ENCODE data around the gene BMPR2. TPM values are rescaled to one million over a fixed set of nuclear protein-coding genes. Genes with fewer than 3 reads are reported as not detected.

The BMPR2 gene
- polyA plus RNA-seq, 1 of the 3 experiments (the other 2 are of a cell fraction): 10.2 TPM

- H3K27ac ChIP-seq (ENCODE audit: low read depth in 2 of 2, low read length in 1 of 2): peak overlapping the region; percentile 25 to 36; a peak in 2 of 4 replicates
- H3K9me3 ChIP-seq: no peaks in the 10 kb centered on the region
- H3K4me2 ChIP-seq: no peak overlapping the region
- no peaks in the 10 kb centered on the region for H3K27me3 ChIP-seq (ENCODE audit: insufficient read depth)
- H3K4me3 ChIP-seq (ENCODE audit: low read depth in 2 of 2, low read length in 1 of 2): no peak overlapping the region; a peak in 1 of 4 replicates
- H3K9me2 ChIP-seq: no peaks in the 10 kb centered on the region
- no peak overlapping the region for H2AFZ ChIP-seq (ENCODE audit: low read depth)
- peaks cover 0 to 12% of the 10 kb centered on the region in 2 experiments for H3K36me3 ChIP-seq (replicated peaks in 1 of 2; ENCODE audit: control insufficient read depth in 1 of 2, insufficient read depth in 2 of 2, low read length in 1 of 2)
- ChIA-PET CTCF (no interaction called here), POLR2A (no interaction called here)
- H3K79me2 ChIP-seq (ENCODE audit: insufficient read depth): peaks cover 100% of the 10 kb centered on the region
- WGBS (ENCODE audit: low lambda C conversion rate): 85% methylated on average over 6 of the region's 6 CpGs
- no peak for DNase-seq
- no peak overlapping the region for H3K9ac ChIP-seq
- H4K20me1 ChIP-seq (ENCODE audit: insufficient read depth): peaks cover 74% of the 10 kb centered on the region
- no peak for TF ChIP-seq SMC3 (IDR thresholded peaks at IDR 0.05; ENCODE audit: low read depth, low read length)
- 0 out of 2 replicates have a peak, but pooled peaks have one; percentile 6 for TF ChIP-seq TCF12 (IDR thresholded peaks at IDR 0.05)
- no peak for TF ChIP-seq RCOR1 (IDR thresholded peaks at IDR 0.05; ENCODE audit: low read length)
- no peak for TF ChIP-seq USF1 (IDR thresholded peaks at IDR 0.05; ENCODE audit: borderline replicate concordance, low read depth)
- peaks cover 11% of the 10 kb centered on the region for H3F3A ChIP-seq (replicated peaks; ENCODE audit: insufficient read depth)
- H3K4me1 ChIP-seq (ENCODE audit: control insufficient read depth in 1 of 2, insufficient read depth in 2 of 2, low read depth in 1 of 2, low read length in 1 of 2): no peaks in the 10 kb centered on the region; a peak in 1 of 4 replicates
Observed at GRCh38 chr2:202429164-202429980, 53.2 kb downstream of the BMPR2 start.

GRCh38 chr2:202432776-202433175 is 56.6 kb downstream of the BMPR2 start:
- no peak overlapping the region for H3K27ac ChIP-seq (ENCODE audit: low read depth in 2 of 2, low read length in 1 of 2)
- peaks cover 96% of the 10 kb centered on the region for H3K79me2 ChIP-seq (ENCODE audit: insufficient read depth)
- no peaks in the 10 kb centered on the region; a peak in 1 of 4 replicates for H3K4me1 ChIP-seq (ENCODE audit: control insufficient read depth in 1 of 2, insufficient read depth in 2 of 2, low read depth in 1 of 2, low read length in 1 of 2)
- H3K9me2 ChIP-seq: no peaks in the 10 kb centered on the region
- no peak overlapping the region for H2AFZ ChIP-seq (ENCODE audit: low read depth)
- peaks cover 16% of the 10 kb centered on the region for H3F3A ChIP-seq (replicated peaks; ENCODE audit: insufficient read depth)
- no peak overlapping the region for H3K4me3 ChIP-seq (ENCODE audit: low read depth in 2 of 2, low read length in 1 of 2)
- WGBS (ENCODE audit: low lambda C conversion rate): 99% methylated on average over 2 of the region's 2 CpGs
- H4K20me1 ChIP-seq (ENCODE audit: insufficient read depth): peaks cover 80% of the 10 kb centered on the region
- POLR2A ChIA-PET: no interaction called here
- H3K9me3 ChIP-seq: no peaks in the 10 kb centered on the region
- no peaks in the 10 kb centered on the region for H3K36me3 ChIP-seq (replicated peaks in 1 of 2; ENCODE audit: control insufficient read depth in 1 of 2, insufficient read depth in 2 of 2, low read length in 1 of 2)
- no peaks in the 10 kb centered on the region for H3K27me3 ChIP-seq (ENCODE audit: insufficient read depth)
- H3K4me2 ChIP-seq: no peak overlapping the region
- no peak for DNase-seq
- CTCF ChIA-PET: no interaction called here
- TF ChIP-seq NRF1 (IDR thresholded peaks at IDR 0.05; ENCODE audit: low read depth, low read length) (no peak), FOXM1 (IDR thresholded peaks at IDR 0.05; ENCODE audit: low read depth) (no peak), TCF12 (IDR thresholded peaks at IDR 0.05) (no peak), CTCF (IDR thresholded peaks at IDR 0.05) (no peak), JUND (IDR thresholded peaks at IDR 0.05) (no peak), CHD2 (IDR thresholded peaks at IDR 0.05; ENCODE audit: low read length, partially characterized antibody) (no peak), GATA2 (CRISPR knock-in tag; IDR thresholded peaks at IDR 0.05) (no peak), MXI1 (IDR thresholded peaks at IDR 0.05; ENCODE audit: low read depth, low read length) (no peak), RFX5 (IDR thresholded peaks at IDR 0.05; ENCODE audit: low read length) (no peak), SIN3A (IDR thresholded peaks at IDR 0.05; ENCODE audit: borderline replicate concordance, low read depth, low read length) (no peak), GABPA (IDR thresholded peaks at IDR 0.05; ENCODE audit: low read depth) (no peak), EZH2phosphoT487 (IDR thresholded peaks at IDR 0.05; ENCODE audit: borderline replicate concordance, low read depth) (no peak), RCOR1 (IDR thresholded peaks at IDR 0.05; ENCODE audit: low read length) (no peak), FOSL2 (IDR thresholded peaks at IDR 0.05; ENCODE audit: borderline replicate concordance, low read depth) (no peak), ELF1 (IDR thresholded peaks at IDR 0.05) (no peak), POLR2AphosphoS5 (IDR thresholded peaks at IDR 0.05; ENCODE audit: low read depth, low read length) (no peak), TAF1 (IDR thresholded peaks at IDR 0.05; ENCODE audit: borderline replicate concordance, low read depth, low read length) (no peak)
- H3K9ac ChIP-seq: no peak overlapping the region
